ENCODE data around the gene REC8.

DNA sequence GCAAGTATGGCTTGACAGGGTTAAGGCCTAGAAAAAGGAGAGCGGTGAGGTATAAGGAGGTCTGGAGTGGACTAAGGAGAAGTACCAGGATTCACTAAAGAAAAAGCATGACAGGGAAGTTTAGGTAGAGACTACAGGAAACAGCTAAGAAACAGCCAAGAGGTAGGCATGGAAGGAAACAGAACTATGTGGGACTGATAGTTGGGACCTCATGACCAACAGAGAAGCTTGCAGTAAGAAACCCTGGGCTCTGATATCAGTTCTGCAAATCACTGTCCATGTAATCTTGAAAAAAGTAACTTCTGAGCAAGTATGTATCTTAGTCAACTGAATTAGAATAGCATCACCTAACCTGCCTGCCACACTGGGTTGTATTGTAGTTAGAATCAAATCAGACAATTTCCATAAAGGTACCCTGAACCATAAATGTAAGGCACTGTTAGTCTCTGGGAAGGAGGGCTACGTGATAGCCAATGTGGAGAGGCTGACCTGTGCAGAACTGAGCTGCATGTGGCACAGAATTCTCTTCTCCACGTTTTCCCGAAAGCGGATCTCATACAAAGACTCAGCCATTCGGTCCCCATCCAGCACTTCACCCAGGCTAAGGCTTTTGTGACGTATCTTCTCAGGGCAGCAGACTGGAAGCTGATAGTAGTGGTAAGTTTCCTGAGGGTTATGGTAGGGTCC, 22.4 kb downstream of the REC8 start:
- TF ChIP-seq EZH2 (IDR thresholded peaks at IDR 0.05; ENCODE audit: borderline replicate concordance, low read depth, low read length, severe bottlenecking), result no peak
- no peak for TF ChIP-seq CTCF (IDR thresholded peaks at IDR 0.05; ENCODE audit: borderline replicate concordance, extremely low read depth, low read length, poor library complexity, severe bottlenecking)

Measured in DND-41 (cell line).